ENCODE data around the gene MNAT1. TPM values are rescaled to one million over a fixed set of nuclear protein-coding genes. Genes with fewer than 3 reads are reported as not detected.
"Not testable (repeated sequence)": the region's sequence is repeated elsewhere in the genome, so short reads cannot be mapped to it uniquely, and the experiment has no call there.

The MNAT1 gene
- total RNA-seq, 1 donor from 2014 or later: 103 TPM

GRCh38 chr14:60720962-60721325, 13.6 kb upstream of the MNAT1 start:
- Histone ChIP-seq H3K36me3 (ENCODE audit: control insufficient read depth in 3 of 3, insufficient read depth in 3 of 3, low read length in 3 of 3) (peaks cover 4 to 11% (median 10%) of the 10 kb centered on the region in 3 donors), H3K27ac (ENCODE audit: low read depth, low read length) (peak overlapping the region; percentile 93), H3K9ac (ENCODE audit: low read depth in 1 of 3, low read length in 3 of 3) (peak overlapping the region; percentile 10 to 92 (median 88)), H3K4me1 (ENCODE audit: control insufficient read depth in 3 of 3, insufficient read depth in 3 of 3, low read length in 3 of 3) (peaks cover 28 to 35% (median 30%) of the 10 kb centered on the region in 3 donors), H3K9me3 (ENCODE audit: control insufficient read depth in 3 of 3, low read length in 3 of 3) (no peaks in the 10 kb centered on the region), H3K4me3 (ENCODE audit: low read length in 3 of 3) (peak overlapping the region; percentile 48 to 95 (median 93)), H3K27me3 (ENCODE audit: control insufficient read depth in 3 of 3, insufficient read depth in 3 of 3, low read length in 3 of 3) (no peaks in the 10 kb centered on the region)

DNA sequence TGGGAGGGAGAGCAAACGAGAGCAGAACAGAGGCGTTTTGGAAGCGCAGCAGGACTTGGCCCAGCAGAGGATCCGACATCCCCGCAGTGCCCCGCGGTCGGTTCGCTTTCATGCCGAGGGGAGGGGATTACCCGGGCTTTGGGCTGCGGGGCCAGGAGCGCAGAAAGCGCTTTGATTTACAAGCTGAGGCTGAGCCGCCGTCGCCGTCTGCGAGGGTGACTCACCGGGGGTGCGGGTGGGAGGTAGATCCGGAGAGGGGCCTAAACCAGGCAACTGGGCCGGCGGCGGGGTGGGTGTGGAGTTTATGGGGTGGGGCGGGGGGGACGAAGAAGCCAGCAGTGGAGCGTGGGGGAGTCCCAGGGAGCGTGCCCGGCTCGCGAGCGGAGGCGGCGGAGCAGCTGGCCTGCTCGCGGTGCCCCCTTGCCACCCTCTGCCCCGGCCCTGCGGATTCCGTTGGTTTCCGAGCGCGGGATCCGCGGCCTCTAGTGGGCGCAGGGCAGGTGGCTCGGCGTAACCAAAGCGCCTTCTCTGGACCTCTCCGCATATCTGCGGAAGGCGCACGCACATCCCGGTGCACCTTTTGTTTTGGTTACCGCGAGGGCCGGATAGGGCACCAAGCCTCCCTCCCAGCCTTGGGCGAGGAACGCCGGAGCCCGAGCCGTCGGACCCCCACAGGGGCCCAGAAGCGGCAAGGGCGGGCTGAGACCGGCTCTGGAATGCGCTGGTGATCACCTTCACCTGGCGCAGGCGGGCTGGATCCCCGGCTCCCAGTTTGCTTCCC, 13.0 kb upstream of the MNAT1 start:
- Histone ChIP-seq H3K9ac (ENCODE audit: low read depth in 1 of 3, low read length in 3 of 3) (peak overlapping the region; percentile 86 to 92 (median 88)), H3K36me3 (ENCODE audit: control insufficient read depth in 3 of 3, insufficient read depth in 3 of 3, low read length in 3 of 3) (peaks cover 4 to 11% (median 10%) of the 10 kb centered on the region in 3 donors), H3K4me3 (ENCODE audit: low read length in 3 of 3) (peak overlapping the region; percentile 90 to 95 (median 93)), H3K27ac (ENCODE audit: low read depth, low read length) (peak overlapping the region; percentile 93), H3K9me3 (ENCODE audit: control insufficient read depth in 3 of 3, low read length in 3 of 3) (no peaks in the 10 kb centered on the region), H3K4me1 (ENCODE audit: control insufficient read depth in 3 of 3, insufficient read depth in 3 of 3, low read length in 3 of 3) (peaks cover 28 to 34% (median 30%) of the 10 kb centered on the region in 3 donors), H3K27me3 (ENCODE audit: control insufficient read depth in 3 of 3, insufficient read depth in 3 of 3, low read length in 3 of 3) (no peaks in the 10 kb centered on the region)

DNA sequence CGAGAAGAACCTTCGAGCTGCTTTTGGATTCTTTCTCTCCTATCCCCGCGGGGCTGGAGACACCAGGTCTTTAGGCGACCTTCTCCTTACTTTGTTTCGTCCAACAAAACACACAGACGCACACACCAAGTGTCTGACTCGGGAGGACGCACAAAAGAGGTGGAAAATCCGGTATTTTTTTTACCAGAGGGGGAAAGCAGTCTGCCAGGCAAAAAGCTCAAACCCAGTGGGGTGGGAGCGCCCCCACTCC, 12.5 kb upstream of the MNAT1 start:
- Histone ChIP-seq H3K9ac (ENCODE audit: low read depth in 1 of 3, low read length in 3 of 3) (peak overlapping the region; percentile 86 to 92 (median 88)), H3K27ac (ENCODE audit: low read depth, low read length) (peak overlapping the region; percentile 93), H3K4me1 (ENCODE audit: control insufficient read depth in 3 of 3, insufficient read depth in 3 of 3, low read length in 3 of 3) (peaks cover 28 to 34% (median 30%) of the 10 kb centered on the region in 3 donors), H3K27me3 (ENCODE audit: control insufficient read depth in 3 of 3, insufficient read depth in 3 of 3, low read length in 3 of 3) (no peaks in the 10 kb centered on the region), H3K9me3 (ENCODE audit: control insufficient read depth in 3 of 3, low read length in 3 of 3) (no peaks in the 10 kb centered on the region), H3K4me3 (ENCODE audit: low read length in 3 of 3) (peak overlapping the region; percentile 90 to 95 (median 93)), H3K36me3 (ENCODE audit: control insufficient read depth in 3 of 3, insufficient read depth in 3 of 3, low read length in 3 of 3) (peaks cover 4 to 11% (median 10%) of the 10 kb centered on the region in 3 donors)

- peaks cover 4 to 11% (median 5%) of the 10 kb centered on the region in 3 donors for H3K36me3 ChIP-seq (ENCODE audit: control insufficient read depth in 3 of 3, insufficient read depth in 3 of 3, low read length in 3 of 3)
- peaks cover 28 to 34% (median 30%) of the 10 kb centered on the region in 3 donors for H3K4me1 ChIP-seq (ENCODE audit: control insufficient read depth in 3 of 3, insufficient read depth in 3 of 3, low read length in 3 of 3)
- H3K27ac ChIP-seq (ENCODE audit: low read depth, low read length): peak overlapping the region; percentile 93
- peak overlapping the region; percentile 91 to 94 (median 92) for H3K9ac ChIP-seq (ENCODE audit: low read depth in 1 of 3, low read length in 3 of 3)
- H3K27me3 ChIP-seq (ENCODE audit: control insufficient read depth in 3 of 3, insufficient read depth in 3 of 3, low read length in 3 of 3): no peaks in the 10 kb centered on the region
- H3K9me3 ChIP-seq (ENCODE audit: control insufficient read depth in 3 of 3, low read length in 3 of 3): no peaks in the 10 kb centered on the region
- H3K4me3 ChIP-seq (ENCODE audit: low read length in 3 of 3): peak overlapping the region; percentile 90 to 95 (median 93)
Observed at GRCh38 chr14:60722357-60723115, 12.0 kb upstream of the MNAT1 start.

DNA sequence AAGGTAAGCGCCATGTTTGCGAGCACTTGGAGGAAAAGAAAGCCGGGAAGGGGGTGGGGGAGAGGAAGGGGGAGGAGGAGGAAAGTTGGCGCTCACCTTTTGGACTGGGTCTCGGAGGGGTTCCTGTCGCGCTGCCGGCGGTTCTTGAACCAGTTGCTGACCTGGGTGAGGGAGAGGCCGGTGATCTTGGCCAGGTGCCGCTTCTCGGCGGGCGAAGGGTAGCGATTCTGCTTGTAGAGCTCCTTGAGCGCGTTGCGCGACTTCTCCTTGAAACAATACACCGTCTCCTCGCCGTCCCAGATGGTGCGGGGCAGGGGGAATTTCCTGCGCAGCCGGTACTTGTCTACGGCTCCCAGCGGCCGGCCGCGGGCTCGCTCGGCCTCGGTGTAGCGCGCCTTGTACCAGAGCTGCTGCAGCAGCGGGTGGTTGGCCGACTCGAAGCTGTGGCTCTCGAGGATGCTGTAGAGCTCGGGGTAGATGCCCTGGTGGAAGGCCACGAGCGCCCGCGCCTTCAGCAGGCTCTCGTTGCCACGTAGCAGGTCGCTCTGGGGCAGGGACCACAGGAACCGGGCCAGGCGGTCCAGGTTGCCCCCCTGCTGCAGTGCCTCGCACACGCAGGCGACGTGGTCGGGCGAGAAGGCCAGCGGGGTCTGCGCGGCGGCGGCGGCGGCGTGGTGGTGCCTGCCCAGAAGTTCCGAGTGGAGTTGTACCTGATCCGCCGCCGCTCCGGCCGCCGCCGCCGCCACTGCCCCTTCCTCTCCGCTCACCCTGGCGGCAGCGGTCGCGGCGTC, 11.2 kb upstream of the MNAT1 start:
- Histone ChIP-seq H3K9me3 (ENCODE audit: control insufficient read depth in 3 of 3, low read length in 3 of 3) (no peaks in the 10 kb centered on the region), H3K27me3 (ENCODE audit: control insufficient read depth in 3 of 3, insufficient read depth in 3 of 3, low read length in 3 of 3) (no peaks in the 10 kb centered on the region), H3K36me3 (ENCODE audit: control insufficient read depth in 3 of 3, insufficient read depth in 3 of 3, low read length in 3 of 3) (peaks cover 4 to 11% (median 5%) of the 10 kb centered on the region in 3 donors), H3K4me1 (ENCODE audit: control insufficient read depth in 3 of 3, insufficient read depth in 3 of 3, low read length in 3 of 3) (peaks cover 28 to 34% (median 28%) of the 10 kb centered on the region in 3 donors), H3K9ac (ENCODE audit: low read depth in 1 of 3, low read length in 3 of 3) (peak overlapping the region; percentile 91 to 94 (median 92)), H3K27ac (ENCODE audit: low read depth, low read length) (peak overlapping the region; percentile 93), H3K4me3 (ENCODE audit: low read length in 3 of 3) (peak overlapping the region; percentile 90 to 95 (median 93))

- Histone ChIP-seq H3K27me3 (ENCODE audit: control insufficient read depth in 3 of 3, insufficient read depth in 3 of 3, low read length in 3 of 3) (no peaks in the 10 kb centered on the region), H3K9me3 (ENCODE audit: control insufficient read depth in 3 of 3, low read length in 3 of 3) (no peaks in the 10 kb centered on the region), H3K9ac (ENCODE audit: low read depth in 1 of 3, low read length in 3 of 3) (peak within 1 kb of the TSS; percentile 91 to 94 (median 92)), H3K4me1 (ENCODE audit: control insufficient read depth in 3 of 3, insufficient read depth in 3 of 3, low read length in 3 of 3) (peaks cover 22 to 34% (median 24%) of the 10 kb centered on the region in 3 donors), H3K27ac (ENCODE audit: low read depth, low read length) (peak within 1 kb of the TSS; percentile 93), H3K36me3 (ENCODE audit: control insufficient read depth in 3 of 3, insufficient read depth in 3 of 3, low read length in 3 of 3) (peaks cover 4 to 11% (median 5%) of the 10 kb centered on the region in 3 donors), H3K4me3 (ENCODE audit: low read length in 3 of 3) (peak within 1 kb of the TSS; percentile 90 to 95 (median 93))
Observed at GRCh38 chr14:60723907-60724618, 10.5 kb upstream of the MNAT1 start, which contains the start of gene SIX4. TSS of gene SIX4 (minus strand) at chr14:60724351. CDS start at chr14:60724074, 277 bp downstream.

- H3K4me1 ChIP-seq (ENCODE audit: control insufficient read depth in 3 of 3, insufficient read depth in 3 of 3, low read length in 3 of 3): peaks cover 0 to 10% (median 7%) of the 10 kb centered on the region in 3 donors
- not testable (repeated sequence) for H3K4me3 ChIP-seq (ENCODE audit: low read length in 3 of 3); H3K27me3 ChIP-seq (ENCODE audit: control insufficient read depth in 3 of 3, insufficient read depth in 3 of 3, low read length in 3 of 3); H3K9ac ChIP-seq (ENCODE audit: low read depth in 1 of 3, low read length in 3 of 3); H3K9me3 ChIP-seq (ENCODE audit: control insufficient read depth in 3 of 3, low read length in 3 of 3); H3K36me3 ChIP-seq (ENCODE audit: control insufficient read depth in 3 of 3, insufficient read depth in 3 of 3, low read length in 3 of 3); H3K27ac ChIP-seq (ENCODE audit: low read depth, low read length)
Observed at GRCh38 chr14:60731291-60731690, 3.3 kb upstream of the MNAT1 start.

DNA sequence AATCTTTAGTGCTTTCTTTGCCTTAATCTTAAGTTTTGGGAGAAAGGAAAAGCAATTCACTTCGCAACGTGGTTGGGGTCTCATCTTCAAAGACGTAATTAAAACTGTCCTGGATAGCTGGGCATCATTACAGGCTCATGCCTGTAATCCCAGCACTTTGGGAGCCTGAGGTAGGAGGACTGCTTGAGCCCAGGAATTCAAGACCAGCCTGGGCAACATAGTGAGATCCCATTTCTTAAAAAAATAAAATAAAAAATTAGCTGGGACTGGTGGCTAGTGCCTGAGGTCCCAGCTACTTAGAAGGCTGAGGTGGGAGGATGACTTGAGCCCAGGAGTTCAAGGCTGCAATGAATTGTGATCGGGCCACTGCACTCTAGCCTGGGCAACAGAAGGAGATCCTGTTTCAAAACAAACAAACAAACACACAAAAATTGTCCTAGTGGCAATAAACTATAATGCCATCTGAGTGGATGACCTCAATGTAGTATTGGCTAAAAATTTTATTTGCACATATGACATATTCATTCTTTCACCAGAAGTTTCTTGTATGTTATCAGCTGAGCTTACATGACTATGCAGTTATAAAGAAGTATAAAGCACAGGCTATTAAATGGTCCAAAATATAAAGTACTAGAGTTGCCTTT, 1.6 kb upstream of the MNAT1 start:
- Histone ChIP-seq H3K36me3 (ENCODE audit: control insufficient read depth in 3 of 3, insufficient read depth in 3 of 3, low read length in 3 of 3) (no peaks in the 10 kb centered on the region), H3K9ac (ENCODE audit: low read depth in 1 of 3, low read length in 3 of 3) (no peak overlapping the region), H3K27me3 (ENCODE audit: control insufficient read depth in 3 of 3, insufficient read depth in 3 of 3, low read length in 3 of 3) (no peaks in the 10 kb centered on the region), H3K4me3 (ENCODE audit: low read length in 3 of 3) (no peak overlapping the region), H3K9me3 (ENCODE audit: control insufficient read depth in 3 of 3, low read length in 3 of 3) (no peaks in the 10 kb centered on the region), H3K4me1 (ENCODE audit: control insufficient read depth in 3 of 3, insufficient read depth in 3 of 3, low read length in 3 of 3) (peaks cover 2 to 13% (median 7%) of the 10 kb centered on the region in 3 donors), H3K27ac (ENCODE audit: low read depth, low read length) (no peak overlapping the region)

DNA sequence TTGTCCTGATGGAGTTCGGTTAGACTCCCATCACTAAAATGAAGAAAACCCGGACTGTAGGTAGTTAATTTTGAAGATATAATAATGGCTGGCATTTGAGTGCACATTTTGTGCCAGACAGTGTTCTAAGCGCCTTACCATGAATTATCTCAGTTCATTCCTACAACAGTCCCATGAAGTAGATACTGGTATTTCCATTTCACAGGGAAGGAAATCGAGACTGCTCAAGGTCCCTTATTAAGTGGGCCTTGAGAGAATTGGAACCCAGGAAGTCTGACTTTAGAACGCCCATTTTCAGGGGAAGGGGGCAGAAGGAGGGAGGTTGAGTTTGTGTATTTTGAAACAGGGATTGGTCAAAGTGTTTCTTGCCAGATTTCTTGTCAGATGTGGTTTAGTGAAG, 855 bp downstream of the MNAT1 start:
- Histone ChIP-seq H3K9me3 (ENCODE audit: control insufficient read depth in 3 of 3, low read length in 3 of 3) (no peaks in the 10 kb centered on the region), H3K36me3 (ENCODE audit: control insufficient read depth in 3 of 3, insufficient read depth in 3 of 3, low read length in 3 of 3) (no peaks in the 10 kb centered on the region), H3K4me1 (ENCODE audit: control insufficient read depth in 3 of 3, insufficient read depth in 3 of 3, low read length in 3 of 3) (peaks cover 11 to 22% (median 14%) of the 10 kb centered on the region in 3 donors), H3K4me3 (ENCODE audit: low read length in 3 of 3) (peak overlapping the region; percentile 90 to 99 (median 98)), H3K27ac (ENCODE audit: low read depth, low read length) (peak overlapping the region; percentile 82), H3K27me3 (ENCODE audit: control insufficient read depth in 3 of 3, insufficient read depth in 3 of 3, low read length in 3 of 3) (no peaks in the 10 kb centered on the region), H3K9ac (ENCODE audit: low read depth in 1 of 3, low read length in 3 of 3) (peak overlapping the region; percentile 90 to 96 (median 93))
